Endothelial cell of umbilical vein (primary cell): ENCODE measurements around the gene SLC35F3. TPM values are rescaled to one million over a fixed set of nuclear protein-coding genes. Genes with fewer than 3 reads are reported as not detected.

Experiments
- BruUV-seq: library from RNA; stranded (reverse); fragments of 400-500 nt; replicated peaks from 2 replicates; lab custom pipeline; 2021; lab: Mats Ljungman, UMichigan
- CTCF ChIA-PET: fragments of 300-600, 350-600 bp; sonication (Branson Sonifier 250); formaldehyde crosslinking; loops from one replicate; lab custom pipeline; 2021; ENCODE audit warnings: antibody characterized with exemption, inconsistent platforms; lab: Charles Lee
- POLR2A ChIA-PET: fragments of 300-600, 350-600 bp; sonication (Branson Sonifier 250); formaldehyde crosslinking; loops from one replicate; lab custom pipeline; 2021; ENCODE audit warnings: antibody characterized with exemption, inconsistent platforms; lab: Charles Lee
- DNase-seq: peaks from one replicate; pipeline ENCODE4 v3.0.0-alpha.2; 2011; ENCODE audit warnings: low read depth, low spot score
- FAIRE-seq: peaks from 2 replicates; lab custom pipeline; 2011; peaks lifted over from hg19 to GRCh38; lab: Jason Lieb, UNC
- H2AFZ ChIP-seq: 2 replicates; pipeline ENCODE4 v1.6.0; 2012; ENCODE audit warnings: low read depth, low read length, control low read depth, inconsistent platforms
- H3K27ac ChIP-seq: 2 replicates; pipeline ENCODE4 v1.5.1; 2011; ENCODE audit warnings: low read depth, mild to moderate bottlenecking, control low read depth, low read length, moderate library complexity; ENCODE audit not compliant: insufficient read depth
- H3K27me3 ChIP-seq, 2 experiments: 2 replicates each; pipeline versions ENCODE4 v1.6.0 to v1.6.1; 2011; ENCODE audit warnings: low read length in 2 of 2, mixed read lengths in 1 of 2; ENCODE audit not compliant: control insufficient read depth in 2 of 2, insufficient read depth in 2 of 2
- H3K36me3 ChIP-seq, 2 experiments: 2 replicates in 1 of 2; 3 replicates in 1 of 2; pipeline ENCODE4 v1.5.1; 2011; ENCODE audit warnings: low read length in 2 of 2, mild to moderate bottlenecking in 1 of 2, moderate library complexity in 1 of 2; ENCODE audit not compliant: control insufficient read depth in 2 of 2, insufficient read depth in 2 of 2; ENCODE audit errors: extremely low read depth in 1 of 2
- H3K4me1 ChIP-seq: 3 replicates; pipeline ENCODE4 v1.5.1; 2011; ENCODE audit warnings: mild to moderate bottlenecking, low read length; ENCODE audit not compliant: control insufficient read depth, insufficient read depth; ENCODE audit errors: extremely low read depth
- H3K4me2 ChIP-seq: 2 replicates; pipeline ENCODE4 v1.6.1; 2011; ENCODE audit warnings: low read length, control low read depth, mixed read lengths; ENCODE audit not compliant: insufficient read depth
- H3K4me3 ChIP-seq, 3 experiments: fragments of 200-600 bp in 1 of 3; sonication (generic), shearing (Covaris generic) in 1 of 3; replicated peaks in 1 of 3; 2 replicates each; pipeline ENCODE4 v1.5.1; 2011 to 2016; ENCODE audit warnings: control low read depth in 3 of 3, low read length in 3 of 3, mild to moderate bottlenecking in 2 of 3, inconsistent platforms in 1 of 3, low read depth in 1 of 3, moderate library complexity in 1 of 3; ENCODE audit not compliant: insufficient read depth in 1 of 3
- H3K79me2 ChIP-seq: 2 replicates; pipeline ENCODE4 v1.6.0; 2012; ENCODE audit warnings: low read length, inconsistent platforms; ENCODE audit not compliant: control insufficient read depth, insufficient read depth
- H3K9ac ChIP-seq: replicated peaks from 2 replicates; pipeline ENCODE3; 2011; ENCODE audit warnings: low read length, control low read depth; ENCODE audit not compliant: insufficient read depth; ENCODE audit errors: extremely low read depth
- H3K9me1 ChIP-seq: replicated peaks from 3 replicates; pipeline ENCODE4 v1.6.0; 2011; ENCODE audit warnings: mild to moderate bottlenecking, low read length; ENCODE audit not compliant: control insufficient read depth, insufficient read depth; ENCODE audit errors: extremely low read depth
- H3K9me3 ChIP-seq: replicated peaks from 2 replicates; pipeline ENCODE4 v1.5.1; 2012; ENCODE audit warnings: low read length, inconsistent platforms; ENCODE audit not compliant: control insufficient read depth, insufficient read depth
- H4K20me1 ChIP-seq: replicated peaks from 2 replicates; pipeline ENCODE3; 2011; ENCODE audit warnings: mild to moderate bottlenecking, low read length; ENCODE audit not compliant: control insufficient read depth, insufficient read depth; ENCODE audit errors: extremely low read depth
- EZH2 ChIP-seq: IDR thresholded peaks from 2 replicates; pipeline ENCODE4 v1.6.1; 2012; ENCODE audit warnings: borderline replicate concordance, low read depth, mild to moderate bottlenecking, moderate library complexity, low read length, inconsistent platforms; ENCODE audit not compliant: severe bottlenecking
- FOS ChIP-seq: IDR thresholded peaks from 2 replicates; pipeline ENCODE4 v1.6.1; 2011; ENCODE audit warnings: mild to moderate bottlenecking, low read length, moderate library complexity, borderline replicate concordance; ENCODE audit not compliant: insufficient read depth
- GATA2 ChIP-seq: IDR thresholded peaks from 2 replicates; pipeline ENCODE4 v1.7.0; 2011; ENCODE audit warnings: low read depth, mild to moderate bottlenecking, moderate library complexity, mixed read lengths, low read length; ENCODE audit not compliant: insufficient read length, insufficient read depth
- JUN ChIP-seq: IDR thresholded peaks from 2 replicates; pipeline ENCODE4 v1.6.1; 2011; ENCODE audit warnings: borderline replicate concordance, low read depth; ENCODE audit not compliant: insufficient read length, insufficient read depth
- MYC ChIP-seq: IDR thresholded peaks from one replicate; pipeline ENCODE4 v1.6.1; 2011; ENCODE audit warnings: mild to moderate bottlenecking, low read depth, low read length
- POLR2A ChIP-seq: IDR thresholded peaks from 2 replicates; pipeline ENCODE4 v1.6.1; 2012; ENCODE audit warnings: low read depth, mild to moderate bottlenecking, control low read depth, low read length
- POLR2AphosphoS5 ChIP-seq: IDR thresholded peaks from 2 replicates; pipeline ENCODE4 v1.6.1; 2012; ENCODE audit warnings: low read depth, mild to moderate bottlenecking, control low read depth, low read length, moderate library complexity; ENCODE audit not compliant: insufficient read depth
- dilution Hi-C: fragments of 300-500 bp; cut with MboI; formaldehyde crosslinking; loops from one replicate; pipeline ENCODE4 v1.15.0; 2019; ENCODE audit warnings: low sequenced_read_pairs; ENCODE audit not compliant: extremely low pct_ligation_motif_present
- intact Hi-C: fragments of 100-400 bp; cut with micrococcal nuclease; formaldehyde crosslinking; loops from one replicate; pipeline ENCODE4 v1.10.0; 2022
- polyA plus RNA-seq, 4 experiments: library from polyadenylated mRNA; depleted of rRNA in 3 of 4; stranded (reverse) in 3 of 4; unstranded in 1 of 4; fragments of >200 nt; gene quantifications; 2 replicates each; pipeline versions ENCODE4 v1.2.1 to v1.2.3, GENCODE V29; 2011 to 2012; ENCODE audit warnings: missing spikeins in 1 of 4
- total RNA-seq: library from RNA; stranded (reverse); gene quantifications from 2 replicates; pipeline ENCODE4 v1.2.3, GENCODE V29; 2021
- TF ChIP-seq, protein P1 (sequence below): IDR thresholded peaks from 2 replicates; pipeline ENCODE4 v1.6.1; 2011; ENCODE audit not compliant: insufficient read depth, insufficient read length

Gene SLC35F3
- total and polyA plus RNA-seq, 2 donors (not counting 3 experiments of a cell fraction or from before 2014, with no cell fraction given) = not detected

DNA sequence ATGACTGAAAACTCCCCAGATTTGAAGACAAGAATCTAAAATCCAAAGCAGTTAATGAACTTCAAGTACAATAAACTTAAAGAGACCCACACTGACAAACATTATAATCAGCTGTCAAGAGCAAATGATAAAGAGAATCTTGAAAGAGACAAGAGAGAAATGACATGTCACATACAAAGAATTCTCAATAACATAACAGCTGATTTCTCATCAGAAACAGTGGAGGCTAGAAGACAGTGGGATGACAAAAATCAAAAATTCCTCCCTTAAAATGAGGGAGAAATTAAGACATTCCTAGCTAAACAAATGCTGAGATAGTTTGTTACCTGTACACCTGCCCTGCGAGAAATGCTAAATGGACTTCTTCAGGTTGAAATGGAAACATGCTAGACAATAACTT lies 432.8 kb downstream of the SLC35F3 start:
- TF ChIP-seq EZH2 (no peak), POLR2AphosphoS5 (no peak), FOS (no peak), GATA2 (no peak), MYC (no peak)
- Histone ChIP-seq H3K4me3 (no peak overlapping the region), H3K36me3 (no peaks in the 10 kb centered on the region), H3K4me1 (no peaks in the 10 kb centered on the region), H3K4me2 (no peak overlapping the region), H4K20me1 (no peaks in the 10 kb centered on the region), H2AFZ (no peak overlapping the region), H3K9ac (no peak overlapping the region), H3K79me2 (no peaks in the 10 kb centered on the region), H3K9me3 (no peaks in the 10 kb centered on the region), H3K9me1 (no peaks in the 10 kb centered on the region), H3K27ac (no peak overlapping the region), H3K27me3 (peaks cover 0 to 2% of the 10 kb centered on the region in 2 experiments)
- intact Hi-C loops = no loop called here
- DNase-seq = no peak
- no peak for FAIRE-seq
- dilution Hi-C loops = no loop called here
- ChIA-PET POLR2A (no interaction called here), CTCF (interaction anchor here (2.1 kb wide), 1 partner anchor 10 kb away, joined by 11 read pairs; no protein-coding TSS in a partner anchor)
- no TSS peak for BruUV-seq

DNA sequence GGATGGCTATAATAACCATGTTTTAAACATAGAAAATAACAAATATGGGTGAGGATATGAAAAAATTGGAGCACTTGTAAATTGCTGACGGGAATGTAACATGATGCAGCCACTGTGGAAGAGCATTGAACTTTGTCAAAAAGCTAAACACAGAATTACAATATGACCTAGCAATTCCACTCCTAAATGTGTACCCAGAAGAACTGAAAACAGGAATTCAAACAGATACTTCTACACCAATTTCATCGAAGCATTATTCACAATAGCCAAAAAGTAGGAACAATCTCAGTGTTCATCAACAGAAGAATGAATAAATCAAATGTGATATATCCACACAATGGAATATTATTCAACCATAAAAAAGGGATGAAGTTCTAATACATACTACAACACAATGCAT lies 436.1 kb downstream of the SLC35F3 start:
- ChIA-PET POLR2A (no interaction called here), CTCF (interaction anchor here (1.2 kb wide), 1 partner anchor 23 kb away, joined by 3 read pairs; no protein-coding TSS in a partner anchor)

More for the DNA sequence above, 436.1 kb downstream of the SLC35F3 start:
- Histone ChIP-seq H3K9me1 (no peaks in the 10 kb centered on the region), H2AFZ (no peak overlapping the region), H3K79me2 (no peaks in the 10 kb centered on the region), H3K27ac (no peak overlapping the region), H3K9ac (no peak overlapping the region), H3K27me3 (no peaks in the 10 kb centered on the region), H4K20me1 (no peaks in the 10 kb centered on the region), H3K4me1 (no peaks in the 10 kb centered on the region), H3K36me3 (no peaks in the 10 kb centered on the region), H3K9me3 (no peaks in the 10 kb centered on the region), H3K4me3 (no peak overlapping the region), H3K4me2 (no peak overlapping the region)
- BruUV-seq = no TSS peak
- dilution Hi-C loops (no loop called here), intact Hi-C loops (no loop called here)
- DNase-seq = no peak
- no peak for TF ChIP-seq MYC
- TF ChIP-seq, protein P1, sequence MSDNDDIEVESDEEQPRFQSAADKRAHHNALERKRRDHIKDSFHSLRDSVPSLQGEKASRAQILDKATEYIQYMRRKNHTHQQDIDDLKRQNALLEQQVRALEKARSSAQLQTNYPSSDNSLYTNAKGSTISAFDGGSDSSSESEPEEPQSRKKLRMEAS = no peak
- no peak for TF ChIP-seq EZH2
- TF ChIP-seq JUN = no peak
- TF ChIP-seq POLR2A = no peak
- TF ChIP-seq GATA2 = no peak
- no peak for TF ChIP-seq FOS
- no peak for FAIRE-seq
